ENCODE measurements around the gene SIRPB2.

The SIRPB2 gene

GRCh38 chr20:1438361-1438760 lies 52.9 kb downstream of the SIRPB2 start:
- no peak for DNase-seq

GRCh38 chr20:1437235-1437904 lies 53.9 kb downstream of the SIRPB2 start:
- peak; percentile 92 to 93 for DNase-seq

DNA sequence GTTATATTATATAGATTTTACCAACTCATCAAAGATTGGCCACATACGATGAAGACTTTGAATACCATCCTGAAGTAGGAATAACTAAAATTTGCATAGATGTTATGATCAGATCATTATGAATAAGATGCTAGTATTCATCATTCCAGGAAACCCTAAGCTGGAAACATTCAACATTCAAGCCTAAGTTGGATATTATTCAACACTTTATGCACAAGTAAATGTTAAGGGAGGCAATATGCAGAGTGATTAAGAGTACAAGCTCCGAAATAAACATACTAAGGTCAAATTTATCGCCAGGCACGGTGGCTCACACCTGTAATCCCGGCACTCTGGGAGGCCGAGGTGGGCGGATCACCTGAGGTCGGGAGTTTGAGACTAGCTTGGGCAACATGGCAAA lies 55.0 kb downstream of the SIRPB2 start:
- no peak for DNase-seq

DNA sequence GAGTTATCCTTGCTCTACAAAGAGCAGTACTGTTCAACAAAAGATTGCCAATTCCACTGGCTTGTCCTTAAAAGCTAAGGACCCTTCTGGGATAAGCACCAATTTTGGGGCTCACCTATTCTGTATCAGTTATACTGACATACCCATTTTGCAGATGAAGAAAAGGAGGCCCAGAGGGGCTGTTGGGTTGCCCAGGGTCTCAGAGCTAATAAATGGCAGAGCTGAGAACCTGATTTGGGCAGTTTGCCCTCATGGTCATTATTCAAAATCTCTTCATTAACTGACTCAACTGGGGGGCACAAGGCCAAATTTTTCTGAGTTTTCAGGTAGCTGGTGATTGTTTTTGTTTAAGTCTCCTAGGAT lies 55.9 kb downstream of the SIRPB2 start:
- no peak for DNase-seq

- peak; percentile 87 to 91 for DNase-seq
Observed at GRCh38 chr20:1434571-1435336, 56.5 kb downstream of the SIRPB2 start.

GRCh38 chr20:1431158-1431557 lies 60.1 kb downstream of the SIRPB2 start:
- no peak for DNase-seq

GRCh38 chr20:1430004-1430451 lies 61.2 kb downstream of the SIRPB2 start:
- peak; percentile 57 to 96 for DNase-seq

DNA sequence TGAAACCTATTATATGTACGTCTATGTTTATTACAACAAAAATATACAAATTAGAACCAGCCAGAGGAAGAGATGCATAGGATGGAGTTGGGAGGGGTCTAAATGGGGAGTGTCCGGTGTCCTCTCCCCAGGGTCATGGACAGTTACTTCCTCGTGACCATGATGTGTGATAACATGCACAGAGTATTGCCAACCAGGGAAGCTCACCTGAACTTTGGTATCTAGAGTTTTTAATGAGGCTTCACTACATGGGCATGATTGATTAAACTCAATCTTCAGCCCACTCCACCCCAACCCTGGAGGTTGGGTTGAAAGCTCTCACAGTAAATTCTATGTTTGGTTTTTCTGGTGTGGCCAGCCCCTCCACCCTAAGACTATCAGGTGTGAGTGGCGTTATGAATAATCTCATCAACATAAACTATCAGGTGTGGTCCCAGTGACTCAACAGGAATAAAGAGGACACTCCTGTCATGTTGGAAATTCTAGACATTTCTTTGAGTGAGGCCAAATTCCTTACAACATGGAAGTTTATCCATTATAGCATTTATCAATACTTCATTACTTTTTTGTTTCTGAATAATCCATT lies 62.0 kb downstream of the SIRPB2 start:
- DNase-seq: no peak

GRCh38 chr20:1427457-1428054 lies 63.7 kb downstream of the SIRPB2 start:
- DNase-seq: no peak

- no peak for DNase-seq
Observed at GRCh38 chr20:1426231-1426849, 64.9 kb downstream of the SIRPB2 start.
